DMS 273 treated with DMSO at 0.1 percent for 48 hours (cell line): ENCODE results near the gene ASAP3.

Experiments used
- DNase-seq: peaks from one replicate; lab custom pipeline; 2025; lab: John Stamatoyannopoulos, UW

Gene ASAP3

GRCh38 chr1:23477359-23478144 lies 6.4 kb downstream of the ASAP3 start:
- DNase-seq, result no peak

- no peak for DNase-seq
Observed at GRCh38 chr1:23475641-23476040, 8.3 kb downstream of the ASAP3 start.

- DNase-seq, result no peak
Observed at GRCh38 chr1:23475134-23475628, 8.8 kb downstream of the ASAP3 start.

GRCh38 chr1:23473037-23473800 lies 10.8 kb downstream of the ASAP3 start:
- no peak for DNase-seq

- no peak for DNase-seq
Observed at GRCh38 chr1:23472351-23473036, 11.5 kb downstream of the ASAP3 start.

- DNase-seq, result no peak
Observed at GRCh38 chr1:23471473-23472075, 12.4 kb downstream of the ASAP3 start.

GRCh38 chr1:23470282-23471070 lies 13.5 kb downstream of the ASAP3 start:
- no peak for DNase-seq

GRCh38 chr1:23469372-23469982 lies 14.5 kb downstream of the ASAP3 start:
- DNase-seq, result no peak

- DNase-seq, result no peak
Observed at GRCh38 chr1:23466423-23466989, 17.5 kb downstream of the ASAP3 start.

GRCh38 chr1:23463286-23463685 lies 20.7 kb downstream of the ASAP3 start:
- DNase-seq, result no peak

GRCh38 chr1:23462766-23463165 lies 21.2 kb downstream of the ASAP3 start:
- DNase-seq, result no peak

- no peak for DNase-seq
Observed at GRCh38 chr1:23461050-23461449, 22.9 kb downstream of the ASAP3 start.

- no peak for DNase-seq
Observed at GRCh38 chr1:23460519-23460918, 23.5 kb downstream of the ASAP3 start.

- no peak for DNase-seq
Observed at GRCh38 chr1:23459338-23459757, 24.6 kb downstream of the ASAP3 start.

GRCh38 chr1:23456226-23456625 lies 27.8 kb downstream of the ASAP3 start:
- DNase-seq, result no peak

GRCh38 chr1:23453455-23454000 lies 30.5 kb downstream of the ASAP3 start:
- DNase-seq, result no peak

GRCh38 chr1:23452011-23452411 lies 32.0 kb downstream of the ASAP3 start:
- no peak for DNase-seq

- DNase-seq, result no peak
Observed at GRCh38 chr1:23451441-23451840, 32.5 kb downstream of the ASAP3 start.

GRCh38 chr1:23450894-23451293 lies 33.1 kb downstream of the ASAP3 start:
- DNase-seq, result no peak

- DNase-seq, result no peak
Observed at GRCh38 chr1:23449958-23450357, 34.0 kb downstream of the ASAP3 start.
